GM19395 (cell line): ENCODE measurements around the gene TCHP.
"Not testable (repeated sequence)": the region's sequence is repeated elsewhere in the genome, so short reads cannot be mapped to it uniquely, and the experiment has no call there.

ENCODE experiments used
- ATAC-seq: cut with Tn5 transposase; IDR thresholded peaks from one replicate; pipeline ENCODE4 v1.9.1; 2021; ENCODE audit warnings: mild to moderate bottlenecking, moderate library complexity; ENCODE audit not compliant: unreplicated experiment

The TCHP gene

GRCh38 chr12:109899783-109900751, at the start of gene TCHP:
TSS of gene TCHP (plus strand) at chr12:109900274. CDS start at chr12:109903027, 2,753 bp downstream.
- ATAC-seq = peak; percentile 86

DNA sequence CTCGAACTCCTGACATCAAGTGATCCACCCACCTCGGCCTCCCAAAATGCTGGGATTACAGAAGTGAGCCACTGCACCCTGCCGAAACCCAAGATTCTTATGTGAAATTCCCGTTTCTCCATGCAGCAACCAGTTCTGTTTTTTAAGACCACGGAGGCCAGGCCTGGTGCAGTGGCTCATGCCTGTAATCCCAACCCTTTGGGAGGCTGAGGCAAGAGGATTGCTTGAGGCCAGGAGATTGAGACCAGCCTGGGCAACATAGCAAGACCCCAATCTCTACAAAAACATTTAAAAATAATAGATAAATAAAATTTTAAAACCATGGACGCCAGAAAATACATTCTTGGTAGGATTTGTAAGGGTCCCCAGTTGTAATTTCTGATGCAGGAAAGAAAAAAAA, 49.6 kb upstream of the TCHP start:
- ATAC-seq = not testable (repeated sequence)

- no peak for ATAC-seq
Measured at GRCh38 chr12:109855377-109855776, 44.7 kb upstream of the TCHP start.

GRCh38 chr12:109857715-109858114, 42.4 kb upstream of the TCHP start:
- ATAC-seq = no peak

GRCh38 chr12:109858764-109859163, 41.3 kb upstream of the TCHP start:
- ATAC-seq = no peak

GRCh38 chr12:109860977-109861376, 39.1 kb upstream of the TCHP start:
- no peak for ATAC-seq

- ATAC-seq = no peak
Measured at GRCh38 chr12:109861689-109862314, 38.3 kb upstream of the TCHP start.

GRCh38 chr12:109862491-109862890, 37.6 kb upstream of the TCHP start:
- ATAC-seq = not testable (repeated sequence)

- no peak for ATAC-seq
Measured at GRCh38 chr12:109863847-109864712, 36.0 kb upstream of the TCHP start.

DNA sequence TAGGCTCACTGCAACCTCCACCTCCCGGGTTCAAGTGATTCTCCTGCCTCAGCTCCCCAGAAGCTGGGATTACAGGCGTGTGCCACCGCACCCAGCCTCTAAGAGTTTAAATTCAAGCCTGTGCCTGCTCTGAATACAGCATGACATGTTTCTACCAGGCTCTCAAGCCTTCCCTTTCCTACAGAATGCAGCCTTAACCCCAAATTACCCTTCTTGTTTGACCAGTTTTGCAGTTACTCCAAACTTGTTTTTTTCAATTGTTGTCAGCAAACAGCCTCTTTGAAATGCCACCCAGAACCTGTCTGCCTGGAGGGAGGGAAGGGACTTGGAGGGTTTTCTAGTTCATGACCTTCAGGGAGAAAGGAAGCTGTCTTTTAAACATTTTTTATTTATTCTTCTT, 35.2 kb upstream of the TCHP start:
- ATAC-seq = no peak

DNA sequence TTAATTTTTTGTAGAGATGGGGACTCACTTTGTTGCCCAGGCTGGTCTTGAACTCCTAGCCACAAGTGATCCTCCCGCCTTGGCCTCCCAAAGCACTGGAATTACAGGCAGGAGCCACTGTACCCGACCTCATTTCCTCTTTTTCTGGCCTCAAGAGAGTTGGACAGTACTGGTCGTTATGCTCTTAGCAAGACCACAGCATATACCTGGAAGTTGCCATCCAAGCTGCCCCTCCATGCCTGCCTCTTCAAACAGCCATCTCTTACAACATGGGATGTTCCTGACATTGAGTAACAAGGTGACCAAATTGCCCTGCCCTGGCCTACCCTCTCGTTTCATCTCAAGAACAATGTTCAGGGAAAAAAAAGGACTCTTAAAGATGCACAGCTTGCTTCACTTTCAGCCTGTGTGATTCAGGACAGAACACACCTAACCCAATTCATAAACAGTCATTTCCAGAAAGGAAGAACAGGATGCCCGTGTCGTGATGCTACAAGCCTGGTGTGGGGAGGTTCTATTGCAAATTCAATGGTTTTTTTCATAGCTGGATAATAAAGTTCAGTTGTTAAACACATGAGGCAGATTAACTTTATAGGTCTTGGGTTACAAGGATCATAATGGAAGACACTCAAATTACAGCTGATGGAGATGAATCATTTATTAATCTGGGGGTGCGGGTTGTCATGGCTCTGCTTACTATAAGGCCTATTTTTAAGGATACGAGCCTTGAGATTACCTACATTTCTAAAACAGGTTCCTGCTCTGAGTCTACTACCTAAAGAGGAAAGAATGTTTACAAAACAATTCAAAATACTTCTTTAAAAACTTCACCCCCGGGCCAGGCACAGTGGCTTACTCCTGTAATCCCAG, 31.7 kb upstream of the TCHP start:
- no peak for ATAC-seq

DNA sequence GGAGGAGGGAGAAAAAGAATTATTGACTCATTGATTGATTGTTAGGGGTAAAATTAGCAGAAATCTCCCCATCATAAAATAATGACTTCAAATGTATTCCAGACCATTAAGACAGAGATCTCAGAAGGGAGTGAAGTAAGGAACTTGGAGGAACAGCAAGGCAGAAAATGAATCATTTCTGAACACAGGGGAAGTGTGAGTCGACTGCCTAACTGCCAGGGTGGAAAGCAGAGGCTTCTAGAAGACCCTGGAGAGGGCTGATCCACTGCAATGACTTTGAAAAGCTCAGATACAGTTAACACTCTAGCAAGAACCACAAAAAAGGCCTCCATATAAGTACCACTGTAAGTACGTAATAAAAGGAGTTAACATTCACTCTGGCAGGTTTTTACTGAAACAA, 29.4 kb upstream of the TCHP start:
- no peak for ATAC-seq

GRCh38 chr12:109871668-109872314, 28.3 kb upstream of the TCHP start:
- no peak for ATAC-seq

GRCh38 chr12:109873653-109874052, 26.4 kb upstream of the TCHP start:
- ATAC-seq = no peak

- ATAC-seq = no peak
Measured at GRCh38 chr12:109875572-109876131, 24.4 kb upstream of the TCHP start.

- no peak for ATAC-seq
Measured at GRCh38 chr12:109876406-109876805, 23.7 kb upstream of the TCHP start.

DNA sequence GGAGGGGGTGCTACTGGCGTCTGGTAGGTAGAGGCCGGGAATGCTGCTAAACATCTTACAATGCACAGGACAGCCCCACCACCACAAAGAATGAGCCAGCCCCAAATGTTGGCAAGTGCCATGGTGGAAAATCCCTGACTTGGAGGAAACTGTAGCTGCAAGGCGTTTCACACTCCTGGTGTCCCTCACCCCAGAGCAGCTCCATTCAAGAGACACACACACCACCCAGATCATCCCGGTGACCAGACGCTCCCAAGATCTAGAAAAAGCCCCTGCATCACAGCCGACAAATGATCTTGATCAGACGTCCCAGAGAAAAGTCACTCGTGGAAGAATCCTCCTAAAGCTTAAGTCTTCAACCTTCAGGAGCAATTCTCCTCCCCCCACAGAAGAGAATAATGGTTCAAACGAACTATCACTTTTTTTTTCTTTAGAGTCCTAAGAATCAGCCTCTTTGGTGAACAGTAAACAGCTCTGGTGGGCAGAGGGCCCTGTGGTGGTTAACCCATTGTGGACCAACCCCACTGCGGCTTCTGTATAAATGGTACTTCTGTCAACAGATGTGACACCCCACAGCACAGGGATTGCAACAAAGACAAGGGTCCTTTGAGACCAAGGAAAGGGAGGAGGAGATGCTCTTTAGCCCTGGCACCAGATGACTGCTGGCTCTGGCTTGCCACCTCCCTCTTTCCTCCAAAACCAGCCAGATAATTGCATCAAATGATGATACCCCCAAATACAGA, 22.4 kb upstream of the TCHP start:
- ATAC-seq = no peak

DNA sequence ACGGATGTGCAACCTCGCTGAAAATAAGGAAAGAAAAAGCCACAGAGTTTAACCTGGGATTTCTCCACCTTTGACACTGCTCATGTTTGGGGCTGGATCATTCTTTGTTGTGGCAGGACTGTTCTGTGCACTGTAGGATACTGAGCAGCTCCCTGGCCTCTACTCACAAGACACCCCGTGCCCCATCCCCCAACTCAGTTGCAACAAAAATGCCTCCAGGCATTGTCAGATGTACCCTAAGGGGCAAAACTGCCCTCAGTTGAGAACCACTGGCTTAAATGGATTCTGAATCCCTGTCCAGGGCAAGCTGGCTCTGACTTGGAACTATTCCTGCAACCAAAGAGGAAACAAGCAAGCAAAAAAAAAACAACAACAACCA, 21.8 kb upstream of the TCHP start:
- ATAC-seq = no peak

GRCh38 chr12:109878749-109879148, 21.3 kb upstream of the TCHP start:
- ATAC-seq = no peak
